ENCODE results near the gene PTP4A1.

- no peak for TF ChIP-seq CTCF (conservative IDR thresholded peaks at IDR 0.05)
- no peak for TF ChIP-seq ZFX (IDR thresholded peaks at IDR 0.05)
Observed at GRCh38 chr6:63554782-63555181, 17.5 kb upstream of the PTP4A1 start.
